NCI-H187 (cell line): ENCODE results near the gene KIF20A.
"Not testable (repeated sequence)": the region's sequence is repeated elsewhere in the genome, so short reads cannot be mapped to it uniquely, and the experiment has no call there.

Source experiments
- DNase-seq, 2 experiments: peaks; one replicate each; lab custom pipeline; 2025; lab: John Stamatoyannopoulos, UW

KIF20A gene

GRCh38 chr5:138186002-138186447 is 7.1 kb downstream of the KIF20A start:
- DNase-seq, result no peak

GRCh38 chr5:138188626-138189025 is 9.7 kb downstream of the KIF20A start:
- no peak for DNase-seq

GRCh38 chr5:138192826-138193225 is 13.9 kb downstream of the KIF20A start:
- DNase-seq, result no peak

- DNase-seq, result not testable (repeated sequence)
Observed at GRCh38 chr5:138193859-138194258, 14.9 kb downstream of the KIF20A start.

- no peak for DNase-seq
Observed at GRCh38 chr5:138210985-138211384, 32.1 kb downstream of the KIF20A start.

- DNase-seq, result no peak
Observed at GRCh38 chr5:138212828-138213160, 33.9 kb downstream of the KIF20A start.

- DNase-seq, result peak; percentile 76 to 95
Observed at GRCh38 chr5:138213161-138214029, 34.5 kb downstream of the KIF20A start, which contains the start of gene CDC23. Gene CDC23, minus strand, starts transcription at chr5:138213323. Its CDS starts 11 bp downstream, at chr5:138213312.

- DNase-seq, result no peak
Observed at GRCh38 chr5:138216799-138217198, 37.9 kb downstream of the KIF20A start.

- no peak for DNase-seq
Observed at GRCh38 chr5:138223532-138223931, 44.6 kb downstream of the KIF20A start.

GRCh38 chr5:138224712-138225111 is 45.8 kb downstream of the KIF20A start:
- DNase-seq, result no peak

- no peak for DNase-seq
Observed at GRCh38 chr5:138226910-138227309, 48.0 kb downstream of the KIF20A start.

- no peak for DNase-seq
Observed at GRCh38 chr5:138229387-138229786, 50.5 kb downstream of the KIF20A start.

GRCh38 chr5:138230261-138230660 is 51.3 kb downstream of the KIF20A start:
- DNase-seq, result no peak

GRCh38 chr5:138230981-138231589 is 52.2 kb downstream of the KIF20A start:
- DNase-seq, result no peak

- no peak for DNase-seq
Observed at GRCh38 chr5:138233280-138233679, 54.4 kb downstream of the KIF20A start.

GRCh38 chr5:138234651-138235050 is 55.7 kb downstream of the KIF20A start:
- no peak for DNase-seq
